Measurements from ENCODE around the gene SEMA4F. TPM values are rescaled to one million over a fixed set of nuclear protein-coding genes. Genes with fewer than 3 reads are reported as not detected.

SEMA4F gene
- total RNA-seq, 1 experiment from 2014 or later: 6.6 TPM

DNA sequence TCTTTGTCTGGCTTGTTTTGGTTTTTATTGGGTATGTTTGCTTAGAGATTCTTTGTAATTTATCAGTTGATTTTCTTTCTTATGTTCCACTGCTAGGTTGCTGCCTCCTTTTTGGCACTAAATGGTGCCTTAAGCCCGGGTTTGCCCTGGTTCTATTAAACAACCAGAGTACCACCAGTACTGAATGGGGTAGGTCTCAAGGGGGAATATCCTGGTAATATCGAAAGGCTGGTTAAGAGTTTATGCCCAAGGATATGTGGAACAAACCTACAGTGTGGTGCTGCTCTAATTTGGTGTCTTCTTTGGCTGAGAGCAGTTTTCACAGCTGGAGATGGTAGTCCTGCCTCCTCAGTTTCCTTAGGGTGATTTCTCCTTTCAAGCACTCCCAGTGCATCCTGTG lies 76.5 kb downstream of the SEMA4F start:
- no peak overlapping the region for H2BK15ac ChIP-seq (ENCODE audit: low read depth, low read length)
- H3K9me3 ChIP-seq (ENCODE audit: control insufficient read depth, low read depth, low read length): no peaks in the 10 kb centered on the region
- no peaks in the 10 kb centered on the region for H3K79me2 ChIP-seq (ENCODE audit: insufficient read depth, low read length)
- TF ChIP-seq, protein P1, sequence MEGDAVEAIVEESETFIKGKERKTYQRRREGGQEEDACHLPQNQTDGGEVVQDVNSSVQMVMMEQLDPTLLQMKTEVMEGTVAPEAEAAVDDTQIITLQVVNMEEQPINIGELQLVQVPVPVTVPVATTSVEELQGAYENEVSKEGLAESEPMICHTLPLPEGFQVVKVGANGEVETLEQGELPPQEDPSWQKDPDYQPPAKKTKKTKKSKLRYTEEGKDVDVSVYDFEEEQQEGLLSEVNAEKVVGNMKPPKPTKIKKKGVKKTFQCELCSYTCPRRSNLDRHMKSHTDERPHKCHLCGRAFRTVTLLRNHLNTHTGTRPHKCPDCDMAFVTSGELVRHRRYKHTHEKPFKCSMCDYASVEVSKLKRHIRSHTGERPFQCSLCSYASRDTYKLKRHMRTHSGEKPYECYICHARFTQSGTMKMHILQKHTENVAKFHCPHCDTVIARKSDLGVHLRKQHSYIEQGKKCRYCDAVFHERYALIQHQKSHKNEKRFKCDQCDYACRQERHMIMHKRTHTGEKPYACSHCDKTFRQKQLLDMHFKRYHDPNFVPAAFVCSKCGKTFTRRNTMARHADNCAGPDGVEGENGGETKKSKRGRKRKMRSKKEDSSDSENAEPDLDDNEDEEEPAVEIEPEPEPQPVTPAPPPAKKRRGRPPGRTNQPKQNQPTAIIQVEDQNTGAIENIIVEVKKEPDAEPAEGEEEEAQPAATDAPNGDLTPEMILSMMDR (conservative IDR thresholded peaks at IDR 0.05): no peak
- no peak overlapping the region for H2BK20ac ChIP-seq (ENCODE audit: low read depth, low read length, poor library complexity, severe bottlenecking)
- H3K4me1 ChIP-seq (ENCODE audit: insufficient read depth, low read length): peaks cover under 1% of the 10 kb centered on the region; the same call in 1 of the 2 replicates
- H3K4ac ChIP-seq (ENCODE audit: low read depth, low read length): no peak overlapping the region
- no peak overlapping the region for H2BK5ac ChIP-seq (ENCODE audit: insufficient read length, low read length)
- H2BK120ac ChIP-seq (ENCODE audit: low read depth, low read length, poor library complexity, severe bottlenecking): no peak overlapping the region
- Mint-ChIP-seq H3K4me1 (peaks cover 18 to 25% of the 10 kb centered on the region in 2 experiments), H3K27ac (no peak overlapping the region), H3K4me3 (no peak overlapping the region), H3K36me3 (ENCODE audit: insufficient read depth in 1 of 3, low read depth in 3 of 3) (peaks cover 0 to 2% (median 0%) of the 10 kb centered on the region in 3 experiments; a peak in 2 of 7 replicates), H3K9me3 (peaks cover 4 to 5% of the 10 kb centered on the region in 2 experiments; a peak in 4 of 5 replicates), H3K27me3 (ENCODE audit: low read depth) (peaks cover 2% of the 10 kb centered on the region; the same call in 1 of the 2 replicates)
- H3K23me2 ChIP-seq (ENCODE audit: insufficient read length, low read depth, low read length, poor library complexity, severe bottlenecking): no peaks in the 10 kb centered on the region
- no peak overlapping the region for H2BK12ac ChIP-seq (ENCODE audit: insufficient read length, low read depth, low read length)
- no peak overlapping the region for H3K18ac ChIP-seq (ENCODE audit: insufficient read length, low read depth, low read length)
- H3K56ac ChIP-seq (ENCODE audit: insufficient read length, low read depth, low read length): no peak overlapping the region
- no peak overlapping the region for H4K91ac ChIP-seq (ENCODE audit: insufficient read length, low read depth, low read length)
- H4K20me1 ChIP-seq (ENCODE audit: control insufficient read depth, insufficient read depth, insufficient read length): no peaks in the 10 kb centered on the region
- no peak overlapping the region for H3K9ac ChIP-seq (ENCODE audit: extremely low read depth, insufficient read length, low read length)
- no peaks in the 10 kb centered on the region for H3K27me3 ChIP-seq (ENCODE audit: insufficient read depth, low read length)
- no peak overlapping the region for H3T11ph ChIP-seq (ENCODE audit: low read length)
- H3K79me1 ChIP-seq (ENCODE audit: insufficient read depth, low read depth, low read length, poor library complexity, severe bottlenecking): no peaks in the 10 kb centered on the region
- H3K4me2 ChIP-seq (ENCODE audit: insufficient read depth, insufficient read length, low read length): no peak overlapping the region
- no peak overlapping the region for H3K23ac ChIP-seq (ENCODE audit: insufficient read length, low read depth, low read length)
- H4K8ac ChIP-seq (replicated peaks; ENCODE audit: insufficient read length, low read depth, low read length): no peak overlapping the region
- H2AK5ac ChIP-seq (ENCODE audit: insufficient read length, low read length): no peak overlapping the region
- no peak for DNase-seq
- no peak overlapping the region for H2AFZ ChIP-seq (ENCODE audit: low read length)
- no peak overlapping the region for H4K5ac ChIP-seq (ENCODE audit: insufficient read length, low read depth, low read length)
- H3K27ac ChIP-seq (ENCODE audit: insufficient read length, low read depth, low read length): no peak overlapping the region
- H3K14ac ChIP-seq (ENCODE audit: insufficient read depth, low read length): no peak overlapping the region
- WGBS (ENCODE audit: extremely low coverage, insufficient read length, low lambda C conversion rate): no CpG with 5 or more reads among the region's 2 CpGs

Other genes starting within 250 kb of the SEMA4F start
- gene C2orf81, start 232.6 kb upstream of the SEMA4F start, total RNA-seq (2021): 2.4 and 3.5 TPM in 2 replicates
- gene WDR54, start 232.5 kb upstream of the SEMA4F start, total RNA-seq (2021): 65.0 and 66.4 TPM in 2 replicates
- gene RTKN, start 212.3 kb upstream of the SEMA4F start, total RNA-seq (2021): 87.1 and 90.9 TPM in 2 replicates
- gene INO80B, start 199.2 kb upstream of the SEMA4F start, total RNA-seq (2021): 17.6 and 22.6 TPM in 2 replicates
- gene WBP1, start 195.8 kb upstream of the SEMA4F start, total RNA-seq (2021): 80.7 and 82.1 TPM in 2 replicates
- 55.5 and 58.0 TPM in 2 replicates for gene MOGS, start 188.9 kb upstream of the SEMA4F start, total RNA-seq (2021)
- 56.9 and 59.5 TPM in 2 replicates for gene MRPL53, start 181.6 kb upstream of the SEMA4F start, total RNA-seq (2021)
- 21.5 and 21.6 TPM in 2 replicates for gene CCDC142, start 171.2 kb upstream of the SEMA4F start, total RNA-seq (2021)
- 33.3 and 35.2 TPM in 2 replicates for gene TTC31, start 171.2 kb upstream of the SEMA4F start, total RNA-seq (2021)
- gene LBX2, start 154.6 kb upstream of the SEMA4F start, total RNA-seq (2021): 1.1 TPM in 2 replicates
- gene PCGF1, start 146.6 kb upstream of the SEMA4F start, total RNA-seq (2021): 23.8 and 28.1 TPM in 2 replicates
- 0.20 and 0.26 TPM in 2 replicates for gene TLX2, start 139.8 kb upstream of the SEMA4F start, total RNA-seq (2021)
- 0.98 and 1.6 TPM in 2 replicates for gene DQX1, start 128.0 kb upstream of the SEMA4F start, total RNA-seq (2021)
- gene AUP1, start 124.5 kb upstream of the SEMA4F start, total RNA-seq (2021): 91.5 and 93.6 TPM in 2 replicates
- 24.1 and 24.9 TPM in 2 replicates for gene HTRA2, start 124.3 kb upstream of the SEMA4F start, total RNA-seq (2021)
- gene LOXL3, start 100.3 kb upstream of the SEMA4F start, total RNA-seq (2021): 29.0 and 29.8 TPM in 2 replicates
- 15.2 and 16.0 TPM in 2 replicates for gene DOK1, start 99.5 kb upstream of the SEMA4F start, total RNA-seq (2021)
- gene M1AP, start 5.9 kb upstream of the SEMA4F start, total RNA-seq (2021): 5.5 and 7.6 TPM in 2 replicates
- gene HK2, start 179.9 kb downstream of the SEMA4F start, total RNA-seq (2021): 51.3 and 54.3 TPM in 2 replicates

Measured in H9 (cell line).